ENCODE results near the gene PMPCB.

- TF ChIP-seq CTCF (IDR thresholded peaks at IDR 0.05; ENCODE audit: borderline replicate concordance, extremely low read depth, low read length, poor library complexity, severe bottlenecking) (no peak), EZH2 (IDR thresholded peaks at IDR 0.05; ENCODE audit: borderline replicate concordance, low read depth, low read length, severe bottlenecking) (no peak)
These were observed 28.5 kb downstream of the PMPCB start for GRCh38 chr7:103325744-103326143.

All from DND-41 (cell line).